Lower lobe of right lung (tissue), 2 donors: Measurements from ENCODE around the gene SRPK3. TPM values are rescaled to one million over a fixed set of nuclear protein-coding genes. Genes with fewer than 3 reads are reported as not detected.

ENCODE experiments used
- ATAC-seq, 2 donors: fragments of 200-7000 bp; cut with Tn5 transposase; one replicate each; pipeline ENCODE4 v1.9.1; 2020 to 2022; ENCODE audit warnings: mild to moderate bottlenecking in 2 of 2, moderate library complexity in 2 of 2
- DNase-seq: peaks from one replicate; pipeline ENCODE4 v3.0.0-alpha.2; 2020
- H3K27ac ChIP-seq: fragments of 200-600 bp; one replicate; pipeline ENCODE4 v1.8.0; 2022
- H3K27me3 ChIP-seq: fragments of 200-600 bp; one replicate; pipeline ENCODE4 v1.8.0; 2022; ENCODE audit warnings: low read depth
- H3K36me3 ChIP-seq: fragments of 200-600 bp; one replicate; pipeline ENCODE4 v1.8.0; 2022; ENCODE audit warnings: mild to moderate bottlenecking
- H3K4me1 ChIP-seq: fragments of 200-600 bp; one replicate; pipeline ENCODE4 v1.8.0; 2022
- H3K4me3 ChIP-seq: fragments of 200-600 bp; one replicate; pipeline ENCODE4 v1.8.0; 2022; ENCODE audit warnings: mild to moderate bottlenecking
- H3K9me3 ChIP-seq: fragments of 200-600 bp; one replicate; pipeline ENCODE4 v1.8.0; 2022
- intact Hi-C: fragments of 100-400 bp; cut with DNase I; formaldehyde crosslinking; loops from one replicate; pipeline ENCODE4 v1.11.0; 2022
- total RNA-seq: library from RNA; stranded (reverse); fragmentation: NEBNext Ultra II Directional; extraction: Animal tissue kit (Norgen Biotek cat#: 25700); gene quantifications from one replicate; pipeline ENCODE4 v1.2.1, GENCODE V29; 2021
- TF ChIP-seq, protein P1 (sequence below): fragments of 200-600 bp; IDR thresholded peaks from one replicate; pipeline ENCODE4 v1.8.0; 2022; ENCODE audit warnings: antibody characterized with exemption, mild to moderate bottlenecking
- donor health status: DM: no; HTN: yes; CAD: no; lungs with severe emphysema.

The SRPK3 gene
- total RNA-seq, 1 donor from 2014 or later = not detected

DNA sequence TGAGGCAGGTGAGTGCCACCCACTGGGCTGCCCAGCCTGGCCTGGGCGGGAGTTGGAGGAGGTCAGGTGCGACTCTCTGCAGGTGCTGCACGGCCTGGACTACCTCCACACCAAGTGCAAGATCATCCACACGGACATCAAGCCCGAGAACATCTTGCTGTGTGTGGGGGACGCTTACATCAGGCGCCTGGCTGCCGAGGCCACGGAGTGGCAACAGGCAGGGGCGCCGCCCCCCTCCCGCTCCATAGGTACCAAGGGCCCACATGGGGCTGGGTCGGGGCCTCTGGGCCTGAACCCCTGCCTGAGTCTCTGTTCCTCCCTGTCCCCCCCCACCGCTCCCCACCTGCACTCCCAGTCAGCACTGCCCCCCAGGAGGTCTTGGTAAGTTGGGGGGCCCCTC is 2.0 kb downstream of the SRPK3 start:
- DNase-seq (no peak), ATAC-seq (no peak)
- Histone ChIP-seq H3K9me3 (no peaks in the 10 kb centered on the region), H3K4me3 (no peak overlapping the region), H3K36me3 (peaks cover 27% of the 10 kb centered on the region), H3K4me1 (peaks cover 11% of the 10 kb centered on the region), H3K27ac (no peak overlapping the region), H3K27me3 (no peaks in the 10 kb centered on the region)
- intact Hi-C loops = no loop called here
- TF ChIP-seq, protein P1, sequence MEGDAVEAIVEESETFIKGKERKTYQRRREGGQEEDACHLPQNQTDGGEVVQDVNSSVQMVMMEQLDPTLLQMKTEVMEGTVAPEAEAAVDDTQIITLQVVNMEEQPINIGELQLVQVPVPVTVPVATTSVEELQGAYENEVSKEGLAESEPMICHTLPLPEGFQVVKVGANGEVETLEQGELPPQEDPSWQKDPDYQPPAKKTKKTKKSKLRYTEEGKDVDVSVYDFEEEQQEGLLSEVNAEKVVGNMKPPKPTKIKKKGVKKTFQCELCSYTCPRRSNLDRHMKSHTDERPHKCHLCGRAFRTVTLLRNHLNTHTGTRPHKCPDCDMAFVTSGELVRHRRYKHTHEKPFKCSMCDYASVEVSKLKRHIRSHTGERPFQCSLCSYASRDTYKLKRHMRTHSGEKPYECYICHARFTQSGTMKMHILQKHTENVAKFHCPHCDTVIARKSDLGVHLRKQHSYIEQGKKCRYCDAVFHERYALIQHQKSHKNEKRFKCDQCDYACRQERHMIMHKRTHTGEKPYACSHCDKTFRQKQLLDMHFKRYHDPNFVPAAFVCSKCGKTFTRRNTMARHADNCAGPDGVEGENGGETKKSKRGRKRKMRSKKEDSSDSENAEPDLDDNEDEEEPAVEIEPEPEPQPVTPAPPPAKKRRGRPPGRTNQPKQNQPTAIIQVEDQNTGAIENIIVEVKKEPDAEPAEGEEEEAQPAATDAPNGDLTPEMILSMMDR = no peak

GRCh38 chrX:153783378-153784013 is 2.7 kb downstream of the SRPK3 start:
- ATAC-seq (no peak), DNase-seq (no peak)
- H3K9me3 ChIP-seq = no peaks in the 10 kb centered on the region
- H3K27ac ChIP-seq = no peak overlapping the region
- H3K4me1 ChIP-seq = peaks cover 11% of the 10 kb centered on the region
- H3K36me3 ChIP-seq = peaks cover 33% of the 10 kb centered on the region
- TF ChIP-seq, protein P1 = no peak
- H3K27me3 ChIP-seq = no peaks in the 10 kb centered on the region
- intact Hi-C loops = no loop called here
- no peak overlapping the region for H3K4me3 ChIP-seq

GRCh38 chrX:153784325-153784967 is 3.6 kb downstream of the SRPK3 start:
- no peak overlapping the region for H3K4me3 ChIP-seq
- DNase-seq = no peak
- no peaks in the 10 kb centered on the region for H3K9me3 ChIP-seq
- no peak overlapping the region for H3K27ac ChIP-seq
- no peaks in the 10 kb centered on the region for H3K27me3 ChIP-seq
- peaks cover 40% of the 10 kb centered on the region for H3K36me3 ChIP-seq
- intact Hi-C loops = no loop called here
- TF ChIP-seq, protein P1 = no peak
- no peak for ATAC-seq
- peaks cover 11% of the 10 kb centered on the region for H3K4me1 ChIP-seq

DNA sequence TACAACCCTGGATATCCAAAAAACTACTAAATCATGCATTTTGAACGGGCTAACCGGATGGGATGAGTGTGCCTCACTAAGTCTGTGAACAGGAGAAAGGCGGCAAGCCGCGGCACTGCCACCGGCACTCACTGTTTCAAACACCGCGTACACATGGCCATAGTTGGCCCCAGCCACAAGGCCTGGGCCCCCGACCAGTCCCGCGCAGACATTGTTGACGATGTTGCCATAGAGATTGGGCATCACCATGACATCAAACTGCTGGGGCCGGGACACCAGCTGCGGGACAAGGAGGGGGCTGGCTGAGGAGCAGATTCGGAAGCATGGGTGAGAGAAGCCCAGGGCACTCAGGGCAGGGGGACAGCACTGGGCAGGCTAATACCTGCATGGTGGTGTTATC is 5.8 kb downstream of the SRPK3 start:
- Histone ChIP-seq H3K4me1 (no peaks in the 10 kb centered on the region), H3K4me3 (no peak overlapping the region), H3K9me3 (no peaks in the 10 kb centered on the region), H3K27ac (no peak overlapping the region), H3K36me3 (peaks cover 46% of the 10 kb centered on the region), H3K27me3 (no peaks in the 10 kb centered on the region)
- DNase-seq = no peak
- TF ChIP-seq, protein P1 = no peak
- intact Hi-C loops = no loop called here
- no peak for ATAC-seq

DNA sequence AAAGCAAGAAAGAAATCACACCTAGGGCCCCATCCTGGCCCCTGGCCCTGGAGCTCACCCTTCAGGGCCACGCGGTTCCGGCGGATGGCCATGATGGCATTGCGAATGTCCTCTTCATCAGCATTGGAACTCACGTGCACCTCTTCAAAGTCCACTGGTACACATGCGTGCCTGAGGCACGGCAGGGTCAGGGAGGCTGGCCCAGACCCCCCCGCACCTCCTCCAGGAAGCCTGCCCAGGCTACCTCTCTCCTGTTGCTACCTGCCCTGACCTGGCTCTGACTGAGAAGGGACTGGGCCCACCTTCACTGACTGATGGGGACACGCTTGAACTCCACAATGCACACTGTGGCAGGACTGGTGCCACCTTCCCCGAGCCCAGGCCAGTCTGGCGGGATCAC is 8.8 kb downstream of the SRPK3 start:
- DNase-seq (no peak), ATAC-seq (no peak)
- peaks cover 46% of the 10 kb centered on the region for H3K36me3 ChIP-seq
- TF ChIP-seq, protein P1 = no peak
- no peak overlapping the region for H3K27ac ChIP-seq
- no peaks in the 10 kb centered on the region for H3K9me3 ChIP-seq
- H3K27me3 ChIP-seq = no peaks in the 10 kb centered on the region
- intact Hi-C loops = no loop called here
- no peak overlapping the region for H3K4me3 ChIP-seq
- peaks cover 7% of the 10 kb centered on the region for H3K4me1 ChIP-seq
